Stomach (tissue), 4 donors: Measurements from ENCODE around the gene TRAK1.

Source experiments
- CTCF ChIP-seq, 7 experiments: fragments of 450-650 bp in 4 of 7; fragments of 200-600 bp in 3 of 7; sonication (generic) in 3 of 7; IDR thresholded peaks; one replicate each; pipeline ENCODE4 v1.5.1; 2016 to 2019; ENCODE audit warnings: antibody characterized with exemption in 7 of 7, control low read depth in 2 of 7, mild to moderate bottlenecking in 1 of 7
- POLR2A ChIP-seq, 4 donors: fragments of 450-650 bp; IDR thresholded peaks; one replicate each; pipeline ENCODE4 v1.6.1; 2016; ENCODE audit warnings: antibody characterized with exemption in 4 of 4, control low read depth in 2 of 4, mild to moderate bottlenecking in 1 of 4, moderate library complexity in 1 of 4

DNA sequence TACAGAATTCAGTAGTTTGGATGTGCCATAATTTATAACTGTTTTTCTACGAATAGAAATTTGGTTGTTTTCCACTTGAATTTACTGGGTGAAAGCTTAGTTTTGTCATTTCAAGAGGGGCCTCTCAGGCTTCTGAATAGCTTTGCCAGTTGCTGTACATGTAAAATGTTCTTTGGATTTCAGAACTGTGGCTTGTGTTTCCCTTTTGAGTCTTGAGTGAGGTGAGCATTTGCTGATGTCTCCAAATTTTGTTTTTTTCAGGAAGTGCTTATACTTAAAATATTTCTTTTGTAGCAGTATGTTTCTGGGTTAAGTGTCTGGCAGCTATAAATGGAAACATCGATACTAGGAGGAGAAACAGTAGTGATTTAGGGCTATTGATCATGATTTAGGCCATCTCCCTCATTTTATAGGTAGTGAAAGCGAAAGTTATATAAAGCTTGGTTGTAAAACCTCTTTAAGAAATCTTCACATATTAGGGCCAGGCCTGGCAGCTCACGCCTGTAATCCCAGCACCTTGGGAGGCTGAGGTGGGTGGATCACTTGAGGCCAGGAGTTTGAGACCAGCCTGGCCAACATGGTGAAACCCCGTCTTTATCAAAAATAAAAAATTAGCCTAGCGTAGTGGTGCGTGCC lies 9.2 kb upstream of the TRAK1 start:
- TF ChIP-seq POLR2A (IDR thresholded peaks at IDR 0.05) (no peak), CTCF (IDR thresholded peaks at IDR 0.05) (no peak)
